HG03064 (cell line): ENCODE results near the gene NUDT1.

Source experiments
- ATAC-seq: cut with Tn5 transposase; IDR thresholded peaks from one replicate; pipeline ENCODE4 v1.9.1; 2021; ENCODE audit warnings: low read depth; ENCODE audit not compliant: unreplicated experiment

The NUDT1 gene

GRCh38 chr7:2241580-2242540 lies at the start of gene NUDT1, which contains the start of gene MRM2:
TSS of gene NUDT1 (plus strand) at chr7:2242226. CDS start at chr7:2244575, 2,349 bp downstream.
TSS of gene MRM2 (minus strand) at chr7:2242205. CDS start at chr7:2242169, 36 bp downstream.
- peak; percentile 53 for ATAC-seq

- no peak for ATAC-seq
Measured at GRCh38 chr7:2192831-2193534, 49.0 kb upstream of the NUDT1 start.

GRCh38 chr7:2193575-2194305 lies 48.3 kb upstream of the NUDT1 start:
- ATAC-seq: no peak

- no peak for ATAC-seq
Measured at GRCh38 chr7:2195400-2196246, 46.4 kb upstream of the NUDT1 start.

GRCh38 chr7:2196381-2197378 lies 45.3 kb upstream of the NUDT1 start:
- ATAC-seq: no peak

GRCh38 chr7:2197436-2198155 lies 44.4 kb upstream of the NUDT1 start:
- no peak for ATAC-seq

GRCh38 chr7:2198206-2198605 lies 43.8 kb upstream of the NUDT1 start:
- ATAC-seq: no peak

GRCh38 chr7:2198760-2199159 lies 43.3 kb upstream of the NUDT1 start:
- no peak for ATAC-seq

GRCh38 chr7:2199528-2199927 lies 42.5 kb upstream of the NUDT1 start:
- no peak for ATAC-seq

GRCh38 chr7:2199956-2200583 lies 42.0 kb upstream of the NUDT1 start:
- no peak for ATAC-seq

- ATAC-seq: no peak
Measured at GRCh38 chr7:2200584-2200980, 41.4 kb upstream of the NUDT1 start.

GRCh38 chr7:2201128-2201527 lies 40.9 kb upstream of the NUDT1 start:
- no peak for ATAC-seq

GRCh38 chr7:2201686-2202360 lies 40.2 kb upstream of the NUDT1 start:
- no peak for ATAC-seq

- ATAC-seq: no peak
Measured at GRCh38 chr7:2202361-2202761, 39.7 kb upstream of the NUDT1 start.

- ATAC-seq: no peak
Measured at GRCh38 chr7:2202901-2203765, 38.9 kb upstream of the NUDT1 start.

- ATAC-seq: no peak
Measured at GRCh38 chr7:2203766-2204300, 38.2 kb upstream of the NUDT1 start.
